ENCODE results near the gene REL. TPM values are rescaled to one million over a fixed set of nuclear protein-coding genes. Genes with fewer than 3 reads are reported as not detected.
A peak's percentile ranks its signal among the peaks of the same experiment; 100 is the strongest.
"Not testable (repeated sequence)": the region's sequence is repeated elsewhere in the genome, so short reads cannot be mapped to it uniquely, and the experiment has no call there.

REL gene
- total RNA-seq, 1 experiment from 2014 or later: 23.4 TPM

DNA sequence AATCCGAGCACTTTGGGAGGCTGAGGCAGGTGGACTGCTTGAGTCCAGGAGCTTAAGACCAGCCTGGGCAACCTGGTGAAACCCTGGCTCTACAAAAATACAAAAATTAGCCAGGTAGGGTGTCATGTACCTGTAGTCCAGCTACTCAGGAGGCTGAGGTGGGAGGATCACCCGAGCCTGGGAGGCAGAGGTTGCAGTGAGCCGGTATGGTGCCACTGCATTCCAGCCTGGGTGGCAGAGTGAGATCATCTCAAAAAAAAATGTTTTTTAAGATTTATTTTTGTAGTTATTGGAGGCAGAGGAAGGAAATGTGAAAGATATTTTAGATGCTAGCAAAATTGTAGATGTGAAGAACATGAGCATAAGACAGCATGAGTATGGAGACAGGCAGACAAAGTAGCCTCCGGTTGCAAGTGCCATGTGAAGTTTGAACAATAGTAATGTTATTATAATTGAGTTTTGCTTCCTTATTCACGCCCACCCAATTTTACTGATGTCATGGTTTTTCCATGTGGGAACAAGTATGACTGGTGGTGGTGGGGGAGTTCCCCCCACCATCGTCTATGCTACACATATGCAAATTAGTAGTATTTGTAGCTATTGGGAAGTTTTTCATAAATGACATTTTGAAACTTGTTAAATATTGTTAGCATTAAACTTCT, 18.0 kb downstream of the REL start:
- Mint-ChIP-seq H3K9me3 (ENCODE audit: low read depth, unreplicated experiment) (no peaks in the 10 kb centered on the region), H3K27me3 (ENCODE audit: unreplicated experiment) (no peaks in the 10 kb centered on the region), H3K27ac (ENCODE audit: unreplicated experiment) (no peak overlapping the region), H3K36me3 (ENCODE audit: insufficient read depth, unreplicated experiment) (peaks cover 25% of the 10 kb centered on the region), H3K4me3 (ENCODE audit: low read depth, unreplicated experiment) (no peak overlapping the region), H3K4me1 (ENCODE audit: low read depth, unreplicated experiment) (peaks cover 9% of the 10 kb centered on the region)
- no TSS peak for BruUV-seq (replicated peaks)
- no peak for DNase-seq
- intact Hi-C loops (cut with micrococcal nuclease; ENCODE audit: unreplicated experiment): no loop called here
- no peak for TF ChIP-seq CTCF (IDR thresholded peaks at IDR 0.05; ENCODE audit: unreplicated experiment)
- CTCF ChIA-PET: no interaction called here

GRCh38 chr2:60899892-60900249, 18.5 kb downstream of the REL start:
- Mint-ChIP-seq H3K27me3 (ENCODE audit: unreplicated experiment) (no peaks in the 10 kb centered on the region), H3K4me1 (ENCODE audit: low read depth, unreplicated experiment) (peaks cover 9% of the 10 kb centered on the region), H3K27ac (ENCODE audit: unreplicated experiment) (no peak overlapping the region), H3K9me3 (ENCODE audit: low read depth, unreplicated experiment) (no peaks in the 10 kb centered on the region), H3K36me3 (ENCODE audit: insufficient read depth, unreplicated experiment) (peaks cover 25% of the 10 kb centered on the region), H3K4me3 (ENCODE audit: low read depth, unreplicated experiment) (no peak overlapping the region)
- DNase-seq: no peak
- TF ChIP-seq CTCF (IDR thresholded peaks at IDR 0.05; ENCODE audit: unreplicated experiment): no peak
- no TSS peak for BruUV-seq (replicated peaks)
- CTCF ChIA-PET: no interaction called here
- intact Hi-C loops (cut with micrococcal nuclease; ENCODE audit: unreplicated experiment): no loop called here

- peaks cover 25% of the 10 kb centered on the region for H3K36me3 Mint-ChIP-seq (ENCODE audit: insufficient read depth, unreplicated experiment)
- BruUV-seq (replicated peaks); H3K27me3 Mint-ChIP-seq (ENCODE audit: unreplicated experiment); DNase-seq; intact Hi-C loops (cut with micrococcal nuclease; ENCODE audit: unreplicated experiment); H3K27ac Mint-ChIP-seq (ENCODE audit: unreplicated experiment); H3K4me3 Mint-ChIP-seq (ENCODE audit: low read depth, unreplicated experiment); H3K9me3 Mint-ChIP-seq (ENCODE audit: low read depth, unreplicated experiment); CTCF ChIA-PET; H3K4me1 Mint-ChIP-seq (ENCODE audit: low read depth, unreplicated experiment): not testable (repeated sequence)
Observed at GRCh38 chr2:60901296-60901695, 19.9 kb downstream of the REL start.

DNA sequence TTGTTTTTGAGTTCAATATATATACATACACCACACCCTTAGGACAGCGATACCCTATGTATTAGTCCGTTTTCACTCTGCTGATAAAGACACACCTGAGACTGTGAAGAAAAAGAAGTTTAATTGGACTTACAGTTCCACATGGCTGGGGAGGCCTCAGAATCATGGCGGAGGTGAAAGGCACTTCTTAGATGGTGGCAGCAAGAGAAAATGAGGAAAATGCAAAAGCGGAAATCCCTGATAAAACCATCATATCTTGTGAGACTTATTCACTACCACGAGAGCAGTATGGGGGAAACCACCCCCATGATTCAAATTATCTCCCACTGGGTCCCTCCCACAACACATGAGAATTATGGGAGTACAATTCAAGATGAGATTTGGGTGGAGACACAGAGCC, 24.5 kb downstream of the REL start:
- H3K4me1 Mint-ChIP-seq (ENCODE audit: low read depth, unreplicated experiment); H3K27me3 Mint-ChIP-seq (ENCODE audit: unreplicated experiment); DNase-seq; intact Hi-C loops (cut with micrococcal nuclease; ENCODE audit: unreplicated experiment); BruUV-seq (replicated peaks); H3K4me3 Mint-ChIP-seq (ENCODE audit: low read depth, unreplicated experiment); CTCF ChIA-PET; H3K9me3 Mint-ChIP-seq (ENCODE audit: low read depth, unreplicated experiment): not testable (repeated sequence)
- peaks cover 15% of the 10 kb centered on the region for H3K36me3 Mint-ChIP-seq (ENCODE audit: insufficient read depth, unreplicated experiment)
- H3K27ac Mint-ChIP-seq (ENCODE audit: unreplicated experiment): peak overlapping the region; percentile 43

GRCh38 chr2:60906395-60906794, 25.0 kb downstream of the REL start:
- H3K4me3 Mint-ChIP-seq (ENCODE audit: low read depth, unreplicated experiment): no peak overlapping the region
- H3K9me3 Mint-ChIP-seq (ENCODE audit: low read depth, unreplicated experiment): no peaks in the 10 kb centered on the region
- no peak overlapping the region for H3K27ac Mint-ChIP-seq (ENCODE audit: unreplicated experiment)
- intact Hi-C loops (cut with micrococcal nuclease; ENCODE audit: unreplicated experiment): no loop called here
- no peak for TF ChIP-seq CTCF (IDR thresholded peaks at IDR 0.05; ENCODE audit: unreplicated experiment)
- no peaks in the 10 kb centered on the region for H3K27me3 Mint-ChIP-seq (ENCODE audit: unreplicated experiment)
- CTCF ChIA-PET: no interaction called here
- H3K4me1 Mint-ChIP-seq (ENCODE audit: low read depth, unreplicated experiment): no peaks in the 10 kb centered on the region
- BruUV-seq (replicated peaks): no TSS peak
- peaks cover 13% of the 10 kb centered on the region for H3K36me3 Mint-ChIP-seq (ENCODE audit: insufficient read depth, unreplicated experiment)
- DNase-seq: no peak
